ENCODE measurements around the gene MUC22. TPM values are rescaled to one million over a fixed set of nuclear protein-coding genes. Genes with fewer than 3 reads are reported as not detected.

The MUC22 gene
- polyA plus RNA-seq, 1 donor (not counting 4 experiments of a cell fraction or from before 2014, with no cell fraction given): not detected

- no peak for TF ChIP-seq EZH2 (IDR thresholded peaks at IDR 0.05; ENCODE audit: low read length)
- TF ChIP-seq CTCF (optimal IDR thresholded peaks at IDR 0.05 in 1 of 3, IDR thresholded peaks at IDR 0.05 in 1 of 3, conservative IDR thresholded peaks at IDR 0.05 in 1 of 3; ENCODE audit: extremely low read depth in 1 of 3, insufficient read depth in 2 of 3, low read length in 3 of 3): no peak
- Histone ChIP-seq H4K20me1 (ENCODE audit: control insufficient read depth, extremely low read depth, insufficient read depth, low read length) (no peaks in the 10 kb centered on the region), H3K4me2 (ENCODE audit: control insufficient read depth, extremely low read depth, insufficient read depth, low read depth, low read length) (no peak overlapping the region), H3K9ac (ENCODE audit: control insufficient read depth, extremely low read depth, insufficient read depth, low read length) (no peak overlapping the region), H3K27ac (ENCODE audit: control insufficient read depth, insufficient read depth, low read length) (no peak overlapping the region), H3K36me3 (ENCODE audit: control insufficient read depth in 2 of 2, extremely low read depth in 1 of 2, insufficient read depth in 2 of 2, low read length in 2 of 2) (no peaks in the 10 kb centered on the region), H3K4me3 (ENCODE audit: control insufficient read depth in 2 of 3, extremely low read depth in 1 of 3, insufficient read depth in 2 of 3, low read depth in 1 of 3, low read length in 3 of 3) (no peak overlapping the region), H3K79me2 (ENCODE audit: control insufficient read depth, insufficient read depth, low read length) (no peaks in the 10 kb centered on the region), H2AFZ (ENCODE audit: control insufficient read depth, low read length) (no peak overlapping the region), H3K9me1 (ENCODE audit: control insufficient read depth, extremely low read depth, insufficient read depth, low read length) (no peaks in the 10 kb centered on the region), H3K9me3 (ENCODE audit: control insufficient read depth, low read depth, low read length) (no peaks in the 10 kb centered on the region), H3K27me3 (ENCODE audit: control insufficient read depth, extremely low read depth, insufficient read depth, low read length) (no peaks in the 10 kb centered on the region), H3K4me1 (ENCODE audit: control insufficient read depth, extremely low read depth, insufficient read depth, low read length) (peaks cover 11% of the 10 kb centered on the region)
- DNase-seq (ENCODE audit: low read depth, low spot score) (no peak), FAIRE-seq (no peak)
- dilution Hi-C loops (cut with MboI; ENCODE audit: extremely low pct_ligation_motif_present, low sequenced_read_pairs): no loop called here
Observed at GRCh38 chr6:31009731-31010130, 543 bp upstream of the MUC22 start.

- FAIRE-seq: no peak
- no peak overlapping the region for H2AFZ ChIP-seq (ENCODE audit: control insufficient read depth, low read length)
- H3K36me3 ChIP-seq (ENCODE audit: control insufficient read depth in 2 of 2, extremely low read depth in 1 of 2, insufficient read depth in 2 of 2, low read length in 2 of 2): no peaks in the 10 kb centered on the region
- H3K9me1 ChIP-seq (ENCODE audit: control insufficient read depth, extremely low read depth, insufficient read depth, low read length): no peaks in the 10 kb centered on the region
- DNase-seq (ENCODE audit: low read depth, low spot score): no peak
- no peaks in the 10 kb centered on the region for H3K27me3 ChIP-seq (ENCODE audit: control insufficient read depth, extremely low read depth, insufficient read depth, low read length)
- dilution Hi-C loops (cut with MboI; ENCODE audit: extremely low pct_ligation_motif_present, low sequenced_read_pairs): no loop called here
- TF ChIP-seq EZH2 (IDR thresholded peaks at IDR 0.05; ENCODE audit: low read length) (no peak), CTCF (optimal IDR thresholded peaks at IDR 0.05 in 1 of 3, IDR thresholded peaks at IDR 0.05 in 1 of 3, conservative IDR thresholded peaks at IDR 0.05 in 1 of 3; ENCODE audit: extremely low read depth in 1 of 3, insufficient read depth in 2 of 3, low read length in 3 of 3) (no peak)
- H3K4me1 ChIP-seq (ENCODE audit: control insufficient read depth, extremely low read depth, insufficient read depth, low read length): peaks cover 11% of the 10 kb centered on the region
- H3K79me2 ChIP-seq (ENCODE audit: control insufficient read depth, insufficient read depth, low read length): no peaks in the 10 kb centered on the region
- H3K27ac ChIP-seq (ENCODE audit: control insufficient read depth, insufficient read depth, low read length): no peak overlapping the region
- H3K9ac ChIP-seq (ENCODE audit: control insufficient read depth, extremely low read depth, insufficient read depth, low read length): no peak overlapping the region
- H3K4me3 ChIP-seq (ENCODE audit: control insufficient read depth in 2 of 3, extremely low read depth in 1 of 3, insufficient read depth in 2 of 3, low read depth in 1 of 3, low read length in 3 of 3): no peak overlapping the region
- H4K20me1 ChIP-seq (ENCODE audit: control insufficient read depth, extremely low read depth, insufficient read depth, low read length): no peaks in the 10 kb centered on the region
- no peaks in the 10 kb centered on the region for H3K9me3 ChIP-seq (ENCODE audit: control insufficient read depth, low read depth, low read length)
- H3K4me2 ChIP-seq (ENCODE audit: control insufficient read depth, extremely low read depth, insufficient read depth, low read depth, low read length): no peak overlapping the region
Observed at GRCh38 chr6:31011153-31011552, 879 bp downstream of the MUC22 start.

Data from keratinocyte (primary cell).